Gastroesophageal sphincter (tissue), 3 donors: ENCODE measurements around the gene DNAH8.

Source experiments
- CTCF ChIP-seq, 4 experiments: fragments of 200-600 bp in 2 of 4; fragments of 450-650 bp in 2 of 4; sonication (generic) in 1 of 4; IDR thresholded peaks; one replicate each; pipeline ENCODE4 v1.5.1; 2017 to 2019; ENCODE audit warnings: antibody characterized with exemption in 4 of 4, mild to moderate bottlenecking in 2 of 4, moderate library complexity in 2 of 4
- EP300 ChIP-seq: sonication (generic); formaldehyde crosslinking; IDR thresholded peaks from one replicate; pipeline ENCODE4 v1.6.1; 2017; ENCODE audit warnings: antibody characterized with exemption, mild to moderate bottlenecking
- POLR2A ChIP-seq, 2 donors: fragments of 450-650 bp; IDR thresholded peaks; one replicate each; pipeline ENCODE4 v1.6.1; 2017; ENCODE audit warnings: antibody characterized with exemption in 2 of 2, mild to moderate bottlenecking in 2 of 2, moderate library complexity in 1 of 2
- POLR2AphosphoS5 ChIP-seq: sonication (generic); formaldehyde crosslinking; IDR thresholded peaks from one replicate; pipeline ENCODE4 v1.6.1; 2017; ENCODE audit warnings: antibody characterized with exemption

GRCh38 chr6:38681850-38682249, 33.3 kb upstream of the DNAH8 start:
- TF ChIP-seq CTCF (IDR thresholded peaks at IDR 0.05), result no peak
- no peak for TF ChIP-seq EP300
- TF ChIP-seq POLR2A (IDR thresholded peaks at IDR 0.05), result no peak
- TF ChIP-seq POLR2AphosphoS5, result no peak
